Heart left ventricle (tissue), 13 donors: ENCODE measurements around the gene KCNMB4.

Source experiments
- CTCF ChIP-seq, 12 donors: fragments of 200-600 bp; sonication (generic) in 4 of 12; IDR thresholded peaks; one replicate each; pipeline versions ENCODE4 v1.5.0 to v1.8.0; 2018 to 2022; ENCODE audit warnings: antibody characterized with exemption in 12 of 12, mild to moderate bottlenecking in 5 of 12
- POLR2A ChIP-seq, 2 donors: fragments of 450-650 bp; IDR thresholded peaks; one replicate each; pipeline ENCODE4 v1.6.1; 2017; ENCODE audit warnings: antibody characterized with exemption in 2 of 2, mild to moderate bottlenecking in 2 of 2, moderate library complexity in 2 of 2
- donor health status: ischemic (EF 13 %, LVEDD 7.1; RV severe dilation, severe dysfunction).
- donor health status: DM: no; HTN: yes; CAD: no.
- donor health status: DM: no; HTN: no; CAD: no.
- donor health status: ischemic (EF 25% LVEDD 6.9; RV normal size, moderate dysfunction).
- donor health status: ischemic (EF 25% LVEDD 5.7; RV mildly dilated, moderate dysfunction).
- donor health status: ischemic (EF 35%, LVEDD 5.7; RV mildly dilated, moderate dysfunction).
- donor health status: nonischemic (EF 11% LVEDD 7.7; RV severe dilation, severe dysfunction).
- donor health status: DM: yes; HTN: yes; CAD: no.
- donor health status: PGD.
- donor health status: ischemic (EF 29% LVEDD 5.4; RV normal size, mild dysfunction).
- donor health status: nonischemic (EF 23%, LVEDD 6.1; RV moderate dilation, normal function).

- TF ChIP-seq POLR2A (IDR thresholded peaks at IDR 0.05) (no peak), CTCF (IDR thresholded peaks at IDR 0.05) (no peak)
Measured at GRCh38 chr12:70386771-70387170, 20.7 kb downstream of the KCNMB4 start.
